SIG-M5 (cell line): ENCODE results near the gene PNMA8C.
"Not testable (repeated sequence)": the region's sequence is repeated elsewhere in the genome, so short reads cannot be mapped to it uniquely, and the experiment has no call there.

ENCODE experiments used
- DNase-seq: peaks from one replicate; lab custom pipeline; 2025; lab: John Stamatoyannopoulos, UW

The PNMA8C gene

DNA sequence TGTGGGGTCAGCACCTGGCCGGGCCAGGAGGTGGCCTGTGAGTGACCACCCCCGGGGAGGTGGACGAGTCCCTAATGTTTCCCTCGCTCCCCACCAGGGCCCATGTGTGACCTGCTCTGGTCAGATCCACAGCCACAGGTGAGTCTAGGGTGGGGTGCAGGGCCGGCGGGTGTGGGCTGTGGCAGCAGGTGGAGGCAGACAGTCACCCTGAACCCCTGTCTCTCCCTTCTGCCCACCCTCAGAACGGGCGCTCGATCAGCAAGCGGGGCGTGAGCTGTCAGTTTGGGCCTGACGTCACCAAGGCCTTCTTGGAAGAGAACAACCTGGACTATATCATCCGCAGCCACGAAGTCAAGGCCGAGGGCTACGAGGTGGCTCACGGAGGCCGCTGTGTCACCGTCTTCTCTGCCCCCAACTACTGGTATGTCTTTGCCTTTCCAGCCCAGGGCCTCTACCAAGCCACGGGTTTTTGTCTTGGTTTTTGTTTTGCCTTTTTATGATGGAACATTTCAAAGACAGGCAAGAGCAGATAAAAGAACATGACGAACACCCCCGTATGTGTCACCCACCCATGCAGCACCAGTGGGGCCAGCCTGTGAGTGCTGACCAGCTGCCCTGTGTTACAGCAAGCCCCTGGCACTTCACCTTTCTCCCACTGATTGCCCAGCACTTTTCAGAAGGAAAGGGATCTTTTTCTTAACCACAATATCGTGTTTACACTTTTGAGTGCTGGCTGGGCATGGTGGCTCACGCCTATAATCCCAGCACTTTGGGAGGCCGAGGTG is 40.2 kb downstream of the PNMA8C start:
- no peak for DNase-seq

DNA sequence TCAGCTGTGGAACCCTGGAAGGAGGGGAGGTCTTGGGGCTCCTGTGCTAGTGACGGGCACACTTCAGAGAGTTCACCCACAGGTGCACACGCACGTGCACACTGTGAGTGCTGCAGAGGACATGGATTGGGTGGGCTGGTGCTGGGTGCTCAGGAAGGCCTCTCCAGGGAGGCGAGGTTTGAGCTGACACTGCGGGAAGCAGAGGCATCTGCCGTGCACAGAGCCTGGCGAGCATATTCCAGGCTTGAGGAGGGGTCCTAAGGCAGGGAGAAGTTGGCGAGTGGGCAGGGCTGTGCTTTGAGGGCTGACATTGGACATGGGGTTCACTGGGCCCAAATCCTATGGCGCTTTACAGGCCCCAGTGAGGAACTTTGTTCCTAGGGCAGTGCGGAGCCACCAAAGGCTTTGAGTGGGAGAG is 41.0 kb downstream of the PNMA8C start:
- DNase-seq: no peak

- DNase-seq: no peak
Observed at GRCh38 chr19:46386996-46387712, 41.6 kb downstream of the PNMA8C start.

DNA sequence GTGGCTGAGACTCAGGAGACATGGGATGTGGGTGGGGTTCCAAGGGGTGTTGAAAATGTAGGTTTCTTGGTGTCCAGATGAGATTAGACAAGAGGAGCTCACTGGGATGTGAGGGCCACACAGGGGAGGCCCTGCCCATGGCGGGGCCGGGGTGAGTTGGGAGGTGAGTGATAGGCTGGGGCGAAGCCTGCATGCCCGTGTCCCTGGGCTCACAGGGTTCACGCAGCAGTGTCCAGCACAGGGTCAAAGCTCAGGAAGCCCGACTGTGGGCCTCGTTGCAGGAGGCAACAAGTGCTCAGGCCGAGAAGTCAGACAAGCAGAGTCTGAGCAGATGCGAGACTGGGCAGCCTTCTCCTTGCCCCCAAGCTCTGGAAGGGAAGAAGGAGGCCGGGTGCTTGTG is 42.6 kb downstream of the PNMA8C start:
- DNase-seq: no peak

GRCh38 chr19:46385636-46386035 is 43.1 kb downstream of the PNMA8C start:
- no peak for DNase-seq

- DNase-seq: no peak
Observed at GRCh38 chr19:46384396-46384795, 44.3 kb downstream of the PNMA8C start.

DNA sequence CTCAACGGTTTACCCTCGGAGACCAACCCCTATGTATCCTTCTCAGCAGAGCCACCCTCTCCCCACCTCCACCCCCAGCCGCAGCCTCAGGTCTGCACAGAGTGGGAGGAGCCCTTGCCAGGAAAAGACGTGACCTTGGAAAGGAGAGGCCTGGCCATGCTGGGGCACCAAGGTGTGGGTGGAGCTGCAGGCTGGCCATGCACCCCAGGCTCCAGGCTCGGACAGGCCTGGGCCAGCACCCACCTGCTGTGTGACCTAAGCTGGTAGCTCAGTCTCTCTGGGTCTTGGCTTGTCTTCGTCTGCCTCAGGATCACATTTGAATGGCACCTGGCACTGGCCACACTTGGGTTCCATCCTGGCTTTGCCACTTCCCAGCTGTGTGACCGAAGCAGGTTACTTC is 44.9 kb downstream of the PNMA8C start:
- no peak for DNase-seq

- no peak for DNase-seq
Observed at GRCh38 chr19:46383171-46383815, 45.4 kb downstream of the PNMA8C start.

DNA sequence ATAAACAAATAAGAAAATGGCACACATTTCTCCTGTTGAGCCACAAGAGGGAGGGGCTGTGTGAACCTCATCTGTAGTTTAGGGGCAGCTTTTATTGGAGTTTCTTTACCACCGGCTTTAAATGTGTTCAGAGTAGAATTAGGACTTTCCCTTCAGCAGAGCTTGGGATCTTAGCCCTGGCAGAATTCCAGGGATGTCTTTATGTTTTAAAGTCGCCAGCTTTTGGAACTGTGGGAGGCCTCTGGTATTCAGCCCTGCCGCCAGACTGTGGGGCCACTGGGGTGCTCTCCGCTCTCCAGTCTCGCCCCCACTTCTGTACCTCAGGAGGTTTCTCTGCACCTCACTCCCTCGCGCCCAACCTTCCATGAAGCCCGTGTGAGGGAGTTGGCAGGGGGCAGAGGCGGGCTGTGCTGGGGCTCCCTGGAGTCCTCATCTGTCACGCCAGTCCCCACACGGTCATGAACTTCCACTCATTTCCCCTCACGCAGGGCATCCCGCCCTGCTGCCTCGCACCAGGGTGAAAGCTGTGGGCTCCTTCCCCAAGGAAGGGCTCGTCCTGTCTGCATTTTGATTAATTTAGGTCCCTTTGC is 46.9 kb downstream of the PNMA8C start:
- DNase-seq: no peak

DNA sequence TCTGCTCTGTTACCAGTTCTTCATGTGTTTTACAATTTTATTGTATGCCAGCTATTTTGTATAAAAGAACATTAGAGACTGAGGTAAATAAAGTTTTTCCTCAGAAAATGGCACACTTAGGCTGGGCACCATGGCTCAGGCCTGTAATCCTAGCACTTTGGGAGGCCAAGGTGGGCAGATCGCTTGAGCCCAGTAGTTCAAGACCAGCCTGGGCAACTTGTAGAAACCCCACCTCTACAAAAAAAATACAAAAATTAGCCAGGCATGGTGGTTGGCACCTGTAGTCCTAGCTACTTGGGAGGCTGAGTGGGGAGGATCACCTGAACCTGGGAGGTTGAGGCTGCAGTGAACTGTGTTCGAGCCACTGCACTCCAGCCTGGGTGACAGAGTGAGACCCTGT is 47.4 kb downstream of the PNMA8C start:
- no peak for DNase-seq

DNA sequence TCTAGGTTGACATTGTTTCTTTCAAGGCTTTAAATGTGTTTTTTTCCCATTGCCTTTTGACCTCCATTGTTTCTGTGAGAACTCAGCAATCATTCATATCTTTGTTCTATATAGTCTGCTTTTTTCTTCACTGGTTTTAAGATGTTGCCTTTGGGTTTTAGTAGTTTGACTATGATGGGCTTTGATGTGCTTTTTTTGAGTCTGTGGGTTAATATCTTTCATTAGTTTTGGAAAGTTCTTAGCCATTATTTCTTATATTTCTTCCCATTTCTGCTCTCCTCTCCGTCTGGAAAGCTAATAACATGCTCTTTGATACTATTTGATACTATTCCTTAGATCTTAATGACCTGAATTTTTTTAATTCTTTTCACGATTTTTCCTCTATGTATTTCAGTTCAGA is 48.0 kb downstream of the PNMA8C start:
- DNase-seq: no peak

DNA sequence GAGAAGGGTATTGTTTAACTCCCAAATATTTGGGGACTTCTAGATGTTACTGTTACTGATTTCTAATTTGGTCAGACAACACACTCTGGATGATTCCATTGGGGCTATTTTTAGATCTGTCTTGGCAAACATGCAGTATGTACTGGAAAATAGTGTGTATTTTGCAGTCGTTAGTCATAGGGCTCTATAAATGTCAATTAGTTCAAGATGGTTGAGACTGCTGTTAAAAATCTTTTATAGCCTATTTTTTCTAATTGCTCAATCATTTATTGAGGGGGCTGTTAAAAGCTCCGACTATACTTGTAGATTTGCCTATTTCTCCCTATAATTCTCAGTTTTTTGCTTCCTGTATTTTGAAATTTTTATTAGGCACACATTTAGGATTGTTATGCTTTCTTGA is 50.5 kb downstream of the PNMA8C start:
- no peak for DNase-seq

- no peak for DNase-seq
Observed at GRCh38 chr19:46376241-46377153, 52.2 kb downstream of the PNMA8C start.

DNA sequence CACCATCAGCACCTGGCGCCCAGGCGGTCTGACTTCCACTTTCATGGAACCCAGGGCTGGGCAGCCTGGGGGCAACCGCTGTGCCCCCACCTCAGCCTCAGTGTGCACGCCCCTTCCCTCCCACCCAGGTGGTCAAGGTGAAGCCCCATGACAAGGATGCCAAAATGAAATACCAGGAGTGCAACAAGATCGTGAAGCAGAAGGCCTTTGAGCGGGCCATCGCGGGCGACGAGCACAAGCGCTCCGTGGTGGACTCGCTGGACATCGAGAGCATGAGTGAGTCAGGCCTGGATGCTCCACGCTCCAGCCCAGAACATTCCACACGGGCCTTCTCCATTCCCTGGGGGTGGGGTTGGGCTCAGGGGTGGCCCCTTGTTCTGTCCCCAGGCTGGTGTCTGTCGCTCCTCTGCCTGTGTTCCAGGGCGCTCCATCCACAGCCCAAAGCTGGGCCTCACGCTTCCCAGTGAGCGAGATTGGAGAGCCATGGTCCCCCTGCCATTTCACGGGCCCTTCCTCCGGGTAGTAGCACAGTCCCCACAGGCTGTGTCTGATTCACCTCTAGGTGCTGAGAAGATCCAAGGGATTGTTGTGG is 53.2 kb downstream of the PNMA8C start:
- DNase-seq: not testable (repeated sequence)
